ENCODE results near the gene TBC1D16. TPM values are rescaled to one million over a fixed set of nuclear protein-coding genes. Genes with fewer than 3 reads are reported as not detected.

TBC1D16 gene
- total and polyA plus RNA-seq, 5 experiments from 2014 or later, result 0.48 to 3.1 (median 0.89) TPM

- Mint-ChIP-seq H3K36me3 (no peaks in the 10 kb centered on the region), H3K4me1 (peaks cover 23 to 62% (median 46%) of the 10 kb centered on the region in 4 donors), H3K27ac (no peak overlapping the region), H3K27me3 (peaks cover 2 to 34% (median 8%) of the 10 kb centered on the region in 5 donors), H3K9me3 (no peaks in the 10 kb centered on the region), H3K4me3 (peak overlapping the region in 2 of 10 donors; percentile 59 to 63)
- ATAC-seq (no peak), DNase-seq (no peak)
- POLR2A ChIA-PET, result no interaction called here
These were observed 106.2 kb downstream of the TBC1D16 start for GRCh38 chr17:79929257-79930061.

- peaks cover 19 to 54% (median 38%) of the 10 kb centered on the region in 4 donors for H3K4me1 Mint-ChIP-seq
- peaks cover 2 to 32% (median 8%) of the 10 kb centered on the region in 5 donors for H3K27me3 Mint-ChIP-seq
- H3K27ac Mint-ChIP-seq, result peak overlapping the region in 1 of 10 donors; percentile 52
- no peaks in the 10 kb centered on the region for H3K36me3 Mint-ChIP-seq
- no peaks in the 10 kb centered on the region for H3K9me3 Mint-ChIP-seq
- DNase-seq, result no peak
- peak overlapping the region in 5 of 10 donors; percentile 10 to 59 (median 34) for H3K4me3 Mint-ChIP-seq
- ATAC-seq, result no peak
- POLR2A ChIA-PET, result no interaction called here
These were observed 107.0 kb downstream of the TBC1D16 start for GRCh38 chr17:79928502-79929256.

- Mint-ChIP-seq H3K27me3 (peaks cover 2 to 30% (median 8%) of the 10 kb centered on the region in 5 donors), H3K36me3 (no peaks in the 10 kb centered on the region), H3K27ac (peak overlapping the region in 2 of 10 donors; percentile 52 to 70), H3K9me3 (no peaks in the 10 kb centered on the region), H3K4me1 (peaks cover 12 to 48% (median 30%) of the 10 kb centered on the region in 4 donors), H3K4me3 (peak overlapping the region in 8 of 10 donors; percentile 34 to 62 (median 45))
- POLR2A ChIA-PET, result no interaction called here
- no peak for ATAC-seq
- DNase-seq, result no peak
These were observed 107.8 kb downstream of the TBC1D16 start for GRCh38 chr17:79927688-79928501.

GRCh38 chr17:79927136-79927661, 108.5 kb downstream of the TBC1D16 start:
- peaks cover 7 to 41% (median 23%) of the 10 kb centered on the region in 4 donors for H3K4me1 Mint-ChIP-seq
- H3K9me3 Mint-ChIP-seq, result no peaks in the 10 kb centered on the region
- H3K4me3 Mint-ChIP-seq, result peak overlapping the region in 8 of 10 donors; percentile 28 to 62 (median 45)
- H3K27ac Mint-ChIP-seq, result peak overlapping the region in 3 of 10 donors; percentile 47 to 71 (median 70)
- H3K36me3 Mint-ChIP-seq, result no peaks in the 10 kb centered on the region
- POLR2A ChIA-PET, result interaction anchor here (0.6 to 0.7 kb wide), 2 partner anchors 27 to 71 kb away, joined by 3 read pairs; no protein-coding TSS in a partner anchor
- H3K27me3 Mint-ChIP-seq, result peaks cover under 1 to 27% (median 6%) of the 10 kb centered on the region in 5 donors
- ATAC-seq, result peak; percentile 60 to 81
- DNase-seq, result peak in 5 of 10 donors; percentile 17 to 63 (median 40)

GRCh38 chr17:79926605-79927135, 109.0 kb downstream of the TBC1D16 start:
- Mint-ChIP-seq H3K36me3 (no peaks in the 10 kb centered on the region), H3K4me3 (peak overlapping the region in 1 of 10 donors; percentile 49), H3K4me1 (peaks cover 7 to 41% (median 21%) of the 10 kb centered on the region in 4 donors), H3K27ac (no peak overlapping the region), H3K9me3 (no peaks in the 10 kb centered on the region), H3K27me3 (peaks cover 0 to 25% (median 6%) of the 10 kb centered on the region in 5 donors)
- ATAC-seq (no peak), DNase-seq (no peak)
- POLR2A ChIA-PET, result interaction anchor here (0.6 to 0.7 kb wide), 2 partner anchors 26 to 71 kb away, joined by 3 read pairs; no protein-coding TSS in a partner anchor

- Mint-ChIP-seq H3K27me3 (peaks cover 0 to 22% (median 6%) of the 10 kb centered on the region in 5 donors), H3K9me3 (no peaks in the 10 kb centered on the region), H3K27ac (no peak overlapping the region), H3K36me3 (no peaks in the 10 kb centered on the region), H3K4me1 (peaks cover 7 to 38% (median 19%) of the 10 kb centered on the region in 4 donors), H3K4me3 (peak overlapping the region in 1 of 10 donors; percentile 51)
- DNase-seq, result no peak
- POLR2A ChIA-PET, result interaction anchor here (0.7 kb wide), 1 partner anchor 26 kb away, joined by 3 read pairs; no protein-coding TSS in a partner anchor
- no peak for ATAC-seq
These were observed 109.5 kb downstream of the TBC1D16 start for GRCh38 chr17:79926142-79926604.

GRCh38 chr17:79925242-79925957, 110.3 kb downstream of the TBC1D16 start:
- Mint-ChIP-seq H3K27ac (no peak overlapping the region), H3K36me3 (no peaks in the 10 kb centered on the region), H3K4me1 (peaks cover 7 to 34% (median 18%) of the 10 kb centered on the region in 4 donors), H3K4me3 (no peak overlapping the region), H3K9me3 (no peaks in the 10 kb centered on the region), H3K27me3 (peaks cover 0 to 19% (median 6%) of the 10 kb centered on the region in 5 donors)
- POLR2A ChIA-PET, result no interaction called here
- DNase-seq (no peak), ATAC-seq (no peak)

- peaks cover 7 to 34% (median 17%) of the 10 kb centered on the region in 4 donors for H3K4me1 Mint-ChIP-seq
- H3K4me3 Mint-ChIP-seq, result no peak overlapping the region
- no peak overlapping the region for H3K27ac Mint-ChIP-seq
- H3K9me3 Mint-ChIP-seq, result no peaks in the 10 kb centered on the region
- POLR2A ChIA-PET, result no interaction called here
- no peak for DNase-seq
- ATAC-seq, result no peak
- H3K27me3 Mint-ChIP-seq, result peaks cover 0 to 19% (median 6%) of the 10 kb centered on the region in 5 donors
- H3K36me3 Mint-ChIP-seq, result no peaks in the 10 kb centered on the region
These were observed 111.1 kb downstream of the TBC1D16 start for GRCh38 chr17:79924639-79924976.

GRCh38 chr17:79923974-79924638, 111.6 kb downstream of the TBC1D16 start:
- peak in 1 of 2 donors; percentile 40 for ATAC-seq
- Mint-ChIP-seq H3K27me3 (peaks cover 0 to 18% (median 6%) of the 10 kb centered on the region in 5 donors), H3K27ac (no peak overlapping the region), H3K9me3 (no peaks in the 10 kb centered on the region), H3K36me3 (no peaks in the 10 kb centered on the region), H3K4me1 (peaks cover 7 to 34% (median 17%) of the 10 kb centered on the region in 4 donors), H3K4me3 (peak overlapping the region in 1 of 10 donors; percentile 14)
- peak in 1 of 10 donors; percentile 31 for DNase-seq
- POLR2A ChIA-PET, result no interaction called here

GRCh38 chr17:79922798-79923197, 112.9 kb downstream of the TBC1D16 start:
- Mint-ChIP-seq H3K4me1 (peaks cover 3 to 25% (median 11%) of the 10 kb centered on the region in 4 donors), H3K4me3 (peak overlapping the region in 1 of 10 donors; percentile 18), H3K27me3 (peaks cover 0 to 11% (median 0%) of the 10 kb centered on the region in 5 donors), H3K9me3 (no peaks in the 10 kb centered on the region), H3K36me3 (no peaks in the 10 kb centered on the region), H3K27ac (no peak overlapping the region)
- POLR2A ChIA-PET, result no interaction called here
- DNase-seq, result no peak
- ATAC-seq, result no peak

All from naive thymus-derived CD8-positive, alpha-beta T cell (primary cell).